Gastrocnemius medialis (tissue), 4 donors: ENCODE results near the gene PARS2. TPM values are rescaled to one million over a fixed set of nuclear protein-coding genes. Genes with fewer than 3 reads are reported as not detected.

Experiments used
- ATAC-seq, 2 donors: fragments of 150-250 bp; one replicate each; pipeline ENCODE4 v1.9.1; 2016
- DNase-seq, 2 donors: peaks; one replicate each; pipeline ENCODE4 v3.0.0-alpha.2; 2019
- H3K27ac ChIP-seq, 4 donors: fragments of 200-600 bp; sonication (generic); 1 replicate in 1 of 4; 2 replicates in 3 of 4; pipeline ENCODE4 v1.5.1; 2016 to 2018; ENCODE audit warnings: mild to moderate bottlenecking in 2 of 4, moderate library complexity in 1 of 4
- H3K27me3 ChIP-seq, 3 donors: fragments of 200-600 bp; sonication (generic) in 2 of 3; 1 replicate in 1 of 3; 2 replicates in 2 of 3; pipeline versions ENCODE4 v1.5.1 to v1.6.0; 2016 to 2019; ENCODE audit warnings: mild to moderate bottlenecking in 1 of 3, moderate library complexity in 1 of 3
- H3K36me3 ChIP-seq, 2 donors: fragments of 200-600 bp; sonication (generic) in 1 of 2; one replicate each; pipeline ENCODE4 v1.5.1; 2017 to 2018
- H3K4me1 ChIP-seq, 2 donors: fragments of 200-600 bp; sonication (generic) in 1 of 2; one replicate each; pipeline ENCODE4 v1.5.1; 2016 to 2017; ENCODE audit warnings: mild to moderate bottlenecking in 2 of 2
- H3K4me3 ChIP-seq, 4 donors: fragments of 200-600 bp; sonication (generic) in 3 of 4; 1 replicate in 1 of 4; 2 replicates in 3 of 4; pipeline ENCODE4 v1.5.1; 2016 to 2019; ENCODE audit warnings: mild to moderate bottlenecking in 2 of 4
- H3K9me3 ChIP-seq, 3 donors: fragments of 200-600 bp; sonication (generic) in 2 of 3; 1 replicate in 1 of 3; 2 replicates in 2 of 3; pipeline ENCODE4 v1.5.1; 2016 to 2019
- CTCF ChIP-seq, 5 experiments: fragments of 450-650 bp in 3 of 5; fragments of 200-600 bp in 2 of 5; sonication (generic) in 2 of 5; IDR thresholded peaks in 4 of 5; conservative IDR thresholded peaks in 1 of 5; 1 replicate in 4 of 5; 2 replicates in 1 of 5; pipeline ENCODE4 v1.5.1; 2016 to 2019; ENCODE audit warnings: antibody characterized with exemption in 5 of 5, mild to moderate bottlenecking in 3 of 5, moderate library complexity in 3 of 5
- POLR2A ChIP-seq, 2 donors: fragments of 450-650 bp; IDR thresholded peaks; one replicate each; pipeline ENCODE4 v1.6.1; 2017; ENCODE audit warnings: antibody characterized with exemption in 2 of 2, mild to moderate bottlenecking in 2 of 2, moderate library complexity in 2 of 2
- in situ Hi-C, 4 donors: fragments of 200-750 bp; cut with MboI; loops; one replicate each; pipeline versions ENCODE4 v1.15.0 to v1.8.0; 2017; ENCODE audit warnings: low sequenced_read_pairs in 4 of 4
- intact Hi-C: fragments of 100-400 bp; cut with DNase I; formaldehyde crosslinking; loops from one replicate; pipeline ENCODE4 v1.15.1; 2023; ENCODE audit warnings: low total_unique reads
- total RNA-seq, 4 donors: library from RNA; depleted of rRNA; stranded (reverse); fragments of >200 nt; gene quantifications; one replicate each; pipeline versions ENCODE4 v1.1.0 to v1.2.3, GENCODE V29; 2016

Gene PARS2
- 1 to 10 TPM; 4.7 to 8.4 (median 4.9) TPM for total RNA-seq

- in situ Hi-C loops (loop anchor here in 1 of 4 donors (25.0 kb wide), 2 partner anchors 702 to 902 kb away; partner anchors contain the start of genes TCEANC2 and TMEM59), intact Hi-C loops (loop anchor here (1.0 to 5.0 kb wide), 3 partner anchors 49 to 926 kb away; partner anchors contain the start of genes NDC1 and TTC4)
- no peaks in the 10 kb centered on the region for H3K36me3 ChIP-seq
- H3K4me1 ChIP-seq = peaks cover 6 to 9% of the 10 kb centered on the region in 2 donors
- ATAC-seq = peak; percentile 100
- H3K4me3 ChIP-seq = peak within 1 kb of the TSS; percentile 75 to 84 (median 82)
- no peak for TF ChIP-seq CTCF (IDR thresholded peaks at IDR 0.05 in 4 of 5, conservative IDR thresholded peaks at IDR 0.05 in 1 of 5)
- peak; percentile 77 to 79 for TF ChIP-seq POLR2A (IDR thresholded peaks at IDR 0.05)
- DNase-seq = peak; percentile 94 to 96
- peak within 1 kb of the TSS; percentile 79 to 85 (median 84) for H3K27ac ChIP-seq
- no peaks in the 10 kb centered on the region for H3K9me3 ChIP-seq
- no peaks in the 10 kb centered on the region for H3K27me3 ChIP-seq
Measured at GRCh38 chr1:54764133-54764921, at the start of gene PARS2. TSS of gene PARS2 (minus strand) at chr1:54764523. CDS start at chr1:54759161, 5,362 bp downstream.

- DNase-seq = no peak
- no peak for ATAC-seq
- Histone ChIP-seq H3K27ac (no peak overlapping the region), H3K4me3 (no peak overlapping the region), H3K9me3 (no peaks in the 10 kb centered on the region), H3K4me1 (no peaks in the 10 kb centered on the region), H3K36me3 (no peaks in the 10 kb centered on the region), H3K27me3 (no peaks in the 10 kb centered on the region)
- in situ Hi-C loops (loop anchor here in 1 of 4 donors (25.0 kb wide), 1 partner anchor 702 kb away; no protein-coding TSS in a partner anchor), intact Hi-C loops (loop anchor here (5.0 kb wide), 1 partner anchor 142 kb away; no protein-coding TSS in a partner anchor)
- TF ChIP-seq POLR2A (IDR thresholded peaks at IDR 0.05) = no peak
- TF ChIP-seq CTCF (IDR thresholded peaks at IDR 0.05 in 4 of 5, conservative IDR thresholded peaks at IDR 0.05 in 1 of 5) = no peak
Measured at GRCh38 chr1:54814126-54814498, 49.8 kb upstream of the PARS2 start.

GRCh38 chr1:54813485-54814125, 49.3 kb upstream of the PARS2 start:
- Histone ChIP-seq H3K27me3 (no peaks in the 10 kb centered on the region), H3K4me3 (no peak overlapping the region), H3K9me3 (no peaks in the 10 kb centered on the region), H3K4me1 (no peaks in the 10 kb centered on the region), H3K36me3 (no peaks in the 10 kb centered on the region), H3K27ac (no peak overlapping the region)
- DNase-seq (no peak), ATAC-seq (no peak)
- no peak for TF ChIP-seq POLR2A (IDR thresholded peaks at IDR 0.05)
- no peak for TF ChIP-seq CTCF (IDR thresholded peaks at IDR 0.05 in 4 of 5, conservative IDR thresholded peaks at IDR 0.05 in 1 of 5)
- intact Hi-C loops (loop anchor here (5.0 kb wide), 1 partner anchor 141 kb away; no protein-coding TSS in a partner anchor), in situ Hi-C loops (loop anchor here in 1 of 4 donors (25.0 kb wide), 1 partner anchor 701 kb away; no protein-coding TSS in a partner anchor)

GRCh38 chr1:54812801-54813484, 48.6 kb upstream of the PARS2 start:
- H3K9me3 ChIP-seq = no peaks in the 10 kb centered on the region
- no peaks in the 10 kb centered on the region for H3K36me3 ChIP-seq
- H3K27ac ChIP-seq = no peak overlapping the region
- no peaks in the 10 kb centered on the region for H3K27me3 ChIP-seq
- DNase-seq (no peak), ATAC-seq (no peak)
- H3K4me1 ChIP-seq = no peaks in the 10 kb centered on the region
- H3K4me3 ChIP-seq = no peak overlapping the region
- in situ Hi-C loops = loop anchor here in 1 of 4 donors (25.0 kb wide), 1 partner anchor 701 kb away; no protein-coding TSS in a partner anchor
- intact Hi-C loops = loop anchor here (5.0 kb wide), 1 partner anchor 141 kb away; no protein-coding TSS in a partner anchor
- TF ChIP-seq CTCF (IDR thresholded peaks at IDR 0.05 in 4 of 5, conservative IDR thresholded peaks at IDR 0.05 in 1 of 5) (no peak), POLR2A (IDR thresholded peaks at IDR 0.05) (no peak)
